IPS-20b (cell line): ENCODE measurements around the gene ME1.
"Not testable (repeated sequence)": the region's sequence is repeated elsewhere in the genome, so short reads cannot be mapped to it uniquely, and the experiment has no call there.

Source experiments
- H3K27ac ChIP-seq: one replicate; pipeline ENCODE4 v1.5.1; 2013; ENCODE audit warnings: low read length
- H3K27me3 ChIP-seq: 2 replicates; pipeline ENCODE4 v1.6.1; 2013; ENCODE audit warnings: mild to moderate bottlenecking, low read length, inconsistent platforms; ENCODE audit not compliant: insufficient read depth
- H3K36me3 ChIP-seq: 2 replicates; pipeline ENCODE4 v1.6.1; 2013; ENCODE audit warnings: low read depth, mild to moderate bottlenecking, inconsistent platforms, low read length, moderate library complexity; ENCODE audit not compliant: insufficient read depth
- H3K4me1 ChIP-seq: 2 replicates; pipeline ENCODE4 v1.6.1; 2013; ENCODE audit warnings: mild to moderate bottlenecking, control low read depth, inconsistent platforms, low read length, moderate library complexity; ENCODE audit not compliant: insufficient read depth
- H3K4me3 ChIP-seq: 2 replicates; pipeline ENCODE4 v1.5.1; 2013; ENCODE audit warnings: mild to moderate bottlenecking, low read length, inconsistent platforms
- H3K9ac ChIP-seq: 2 replicates; pipeline ENCODE4 v1.6.1; 2013; ENCODE audit warnings: low read depth, mild to moderate bottlenecking, inconsistent platforms, low read length, moderate library complexity
- H3K9me3 ChIP-seq: 2 replicates; pipeline ENCODE4 v1.6.1; 2013; ENCODE audit warnings: mild to moderate bottlenecking, low read depth, low read length, inconsistent platforms; ENCODE audit not compliant: insufficient read depth

ME1 gene

DNA sequence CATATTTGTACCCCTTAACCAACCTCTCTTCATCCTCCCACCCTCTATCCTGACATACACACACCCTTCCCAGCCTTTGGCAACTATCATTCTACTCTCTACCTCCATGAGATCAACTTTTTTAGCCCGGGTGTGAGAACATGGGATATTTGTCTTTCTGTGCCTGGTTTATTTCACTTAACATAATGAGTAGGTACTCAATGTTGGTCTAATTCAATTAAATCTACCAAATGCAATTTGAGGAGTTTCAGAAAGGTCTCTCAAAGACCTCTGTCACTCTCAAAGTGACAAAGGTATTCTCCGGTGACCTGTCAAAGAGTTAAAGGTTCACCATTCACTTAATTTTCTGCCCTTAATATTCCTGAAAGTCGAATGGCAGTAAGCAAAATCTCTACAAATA lies 87.7 kb downstream of the ME1 start:
- H3K27ac ChIP-seq = no peak overlapping the region
- no peak overlapping the region for H3K9ac ChIP-seq
- no peaks in the 10 kb centered on the region; the same call in 1 of the 2 replicates for H3K9me3 ChIP-seq
- no peak overlapping the region for H3K4me3 ChIP-seq
- H3K36me3 ChIP-seq = no peaks in the 10 kb centered on the region
- no peaks in the 10 kb centered on the region for H3K27me3 ChIP-seq
- no peaks in the 10 kb centered on the region for H3K4me1 ChIP-seq

DNA sequence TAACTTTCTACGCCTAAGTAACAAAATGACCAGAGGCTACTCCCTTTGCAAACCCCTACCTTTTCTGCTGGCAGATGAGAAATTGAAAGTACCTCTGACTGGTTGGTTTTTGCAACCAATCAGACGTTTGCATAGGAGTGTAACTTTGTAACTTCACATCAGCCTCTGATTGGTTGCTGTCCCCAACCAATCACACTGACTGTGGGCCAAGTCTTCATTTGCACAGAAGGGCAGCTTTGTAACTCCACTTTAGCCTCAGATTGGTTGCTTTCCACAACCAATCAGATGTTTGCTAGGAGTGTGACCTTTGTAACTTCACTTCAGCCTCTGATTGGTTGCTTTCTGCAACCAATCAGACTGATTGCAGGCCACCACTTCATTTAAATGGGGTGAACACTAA lies 89.1 kb downstream of the ME1 start:
- Histone ChIP-seq H3K4me1 (no peaks in the 10 kb centered on the region), H3K27ac (no peak overlapping the region), H3K36me3 (no peaks in the 10 kb centered on the region), H3K9me3 (no peaks in the 10 kb centered on the region; the same call in 1 of the 2 replicates), H3K4me3 (no peak overlapping the region), H3K9ac (no peak overlapping the region), H3K27me3 (no peaks in the 10 kb centered on the region)

- not testable (repeated sequence) for H3K27ac ChIP-seq, H3K9me3 ChIP-seq, H3K36me3 ChIP-seq, H3K4me3 ChIP-seq, H3K9ac ChIP-seq, H3K4me1 ChIP-seq, H3K27me3 ChIP-seq
Observed at GRCh38 chr6:83333916-83334315, 96.9 kb downstream of the ME1 start.

GRCh38 chr6:83333500-83333899 lies 97.4 kb downstream of the ME1 start:
- H3K27me3 ChIP-seq = no peaks in the 10 kb centered on the region
- H3K36me3 ChIP-seq = no peaks in the 10 kb centered on the region
- no peaks in the 10 kb centered on the region for H3K9me3 ChIP-seq
- no peak overlapping the region for H3K27ac ChIP-seq
- no peak overlapping the region for H3K9ac ChIP-seq
- no peak overlapping the region for H3K4me3 ChIP-seq
- no peaks in the 10 kb centered on the region for H3K4me1 ChIP-seq

- no peak overlapping the region for H3K4me3 ChIP-seq
- H3K9ac ChIP-seq = no peak overlapping the region
- H3K4me1 ChIP-seq = no peaks in the 10 kb centered on the region
- H3K36me3 ChIP-seq = no peaks in the 10 kb centered on the region
- H3K27me3 ChIP-seq = no peaks in the 10 kb centered on the region
- H3K27ac ChIP-seq = no peak overlapping the region
- no peaks in the 10 kb centered on the region for H3K9me3 ChIP-seq
Observed at GRCh38 chr6:83314693-83315092, 116.2 kb downstream of the ME1 start.

DNA sequence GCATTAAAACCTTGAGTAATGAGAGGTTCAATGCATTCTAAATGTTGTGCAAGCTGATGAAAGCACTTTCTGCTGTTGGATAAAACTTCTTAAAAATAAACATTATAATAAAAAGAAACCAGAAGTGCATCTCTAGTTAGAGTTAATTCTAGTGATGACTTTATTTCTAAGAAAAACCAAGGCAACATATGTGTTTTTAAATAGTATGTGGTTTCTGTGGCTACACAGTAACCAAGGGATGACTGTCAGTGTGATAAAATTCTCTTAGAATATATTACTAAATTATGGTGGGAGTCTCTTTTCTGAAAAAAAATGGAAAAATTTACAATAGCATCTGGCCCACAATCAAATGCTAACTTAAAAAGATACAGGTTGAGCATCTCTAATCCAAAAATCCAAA lies 117.0 kb downstream of the ME1 start:
- H3K9me3 ChIP-seq = no peaks in the 10 kb centered on the region

DNA sequence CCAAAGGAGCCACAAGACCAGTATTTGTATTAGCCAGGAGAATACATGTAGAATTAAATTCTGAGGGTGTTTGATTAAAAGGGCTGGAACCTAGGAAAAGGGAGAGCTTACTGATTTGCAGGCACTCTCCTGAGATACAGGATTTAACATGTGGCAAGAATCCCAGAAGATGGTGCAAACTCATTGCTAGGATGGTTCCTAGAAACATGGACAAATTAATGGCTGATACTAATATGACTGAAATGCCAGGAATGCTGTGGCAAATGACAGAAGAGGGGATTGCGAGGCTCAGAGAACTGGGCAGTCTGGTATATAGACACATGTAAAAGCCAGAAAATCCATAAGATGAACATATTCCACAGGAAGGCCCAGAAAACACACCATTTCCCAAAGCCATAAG lies 119.6 kb downstream of the ME1 start:
- no peaks in the 10 kb centered on the region for H3K36me3 ChIP-seq
- no peak overlapping the region for H3K27ac ChIP-seq
- H3K9me3 ChIP-seq = no peaks in the 10 kb centered on the region
- H3K4me3 ChIP-seq = no peak overlapping the region
- no peak overlapping the region for H3K9ac ChIP-seq
- no peaks in the 10 kb centered on the region for H3K27me3 ChIP-seq
- no peaks in the 10 kb centered on the region for H3K4me1 ChIP-seq

More for the DNA sequence above, 117.0 kb downstream of the ME1 start:
- Histone ChIP-seq H3K9ac (no peak overlapping the region), H3K4me1 (no peaks in the 10 kb centered on the region), H3K4me3 (no peak overlapping the region), H3K27ac (no peak overlapping the region), H3K36me3 (no peaks in the 10 kb centered on the region), H3K27me3 (no peaks in the 10 kb centered on the region)

DNA sequence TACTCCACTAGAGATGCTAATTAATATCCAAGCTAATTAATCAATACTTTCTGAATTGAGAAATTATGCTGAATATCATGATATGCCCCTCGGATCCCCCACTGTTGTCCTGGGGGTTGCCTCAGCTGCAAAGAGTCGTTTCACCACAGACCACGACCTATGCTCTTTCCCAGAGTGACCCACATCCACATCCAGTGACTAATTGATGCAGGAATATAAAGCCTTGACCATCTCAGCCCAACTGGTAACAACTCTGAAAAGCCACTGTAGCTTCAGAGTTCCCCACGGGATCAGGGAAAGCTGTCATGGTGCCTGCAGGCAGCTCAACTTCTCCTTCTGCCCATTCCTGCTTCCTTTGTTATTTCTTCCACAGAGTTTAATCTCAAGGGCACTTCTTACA lies 120.8 kb downstream of the ME1 start:
- H3K4me3 ChIP-seq = no peak overlapping the region
- no peaks in the 10 kb centered on the region for H3K36me3 ChIP-seq
- H3K4me1 ChIP-seq = no peaks in the 10 kb centered on the region
- no peak overlapping the region for H3K27ac ChIP-seq
- H3K27me3 ChIP-seq = no peaks in the 10 kb centered on the region
- H3K9me3 ChIP-seq = no peaks in the 10 kb centered on the region
- no peak overlapping the region for H3K9ac ChIP-seq

GRCh38 chr6:83309344-83309743 lies 121.5 kb downstream of the ME1 start:
- Histone ChIP-seq H3K27ac (no peak overlapping the region), H3K4me1 (no peaks in the 10 kb centered on the region), H3K36me3 (no peaks in the 10 kb centered on the region), H3K9me3 (no peaks in the 10 kb centered on the region), H3K9ac (no peak overlapping the region), H3K4me3 (no peak overlapping the region), H3K27me3 (no peaks in the 10 kb centered on the region)

DNA sequence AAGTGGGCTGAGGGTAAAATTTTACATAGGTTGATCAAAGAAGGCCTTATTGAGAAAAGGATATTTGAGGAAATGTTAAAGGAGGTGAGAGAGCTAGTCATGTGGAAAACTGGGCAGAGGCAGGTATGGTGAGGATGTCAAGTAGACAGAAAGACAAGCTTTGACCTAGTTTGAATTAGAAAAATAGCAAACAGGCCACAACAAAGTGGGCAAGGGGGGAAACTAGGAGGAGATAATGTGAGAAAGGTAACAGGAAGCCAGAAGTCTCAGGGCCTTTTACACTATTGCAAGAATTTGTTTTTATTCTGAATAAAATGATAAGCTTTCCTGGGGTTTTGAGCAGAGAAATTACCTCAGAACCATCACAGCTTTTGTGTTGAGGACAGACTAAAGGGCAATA lies 122.0 kb downstream of the ME1 start:
- no peaks in the 10 kb centered on the region for H3K9me3 ChIP-seq
- no peak overlapping the region for H3K4me3 ChIP-seq
- no peak overlapping the region for H3K27ac ChIP-seq
- H3K4me1 ChIP-seq = no peaks in the 10 kb centered on the region
- no peaks in the 10 kb centered on the region for H3K27me3 ChIP-seq
- no peak overlapping the region for H3K9ac ChIP-seq
- no peaks in the 10 kb centered on the region for H3K36me3 ChIP-seq

GRCh38 chr6:83307849-83308248 lies 123.0 kb downstream of the ME1 start:
- H3K36me3 ChIP-seq = no peaks in the 10 kb centered on the region
- H3K9ac ChIP-seq = no peak overlapping the region
- no peak overlapping the region for H3K27ac ChIP-seq
- H3K27me3 ChIP-seq = no peaks in the 10 kb centered on the region
- H3K4me3 ChIP-seq = no peak overlapping the region
- no peaks in the 10 kb centered on the region for H3K4me1 ChIP-seq
- H3K9me3 ChIP-seq = no peaks in the 10 kb centered on the region

- Histone ChIP-seq H3K4me3 (no peak overlapping the region), H3K27me3 (no peaks in the 10 kb centered on the region), H3K9me3 (no peaks in the 10 kb centered on the region), H3K4me1 (no peaks in the 10 kb centered on the region), H3K27ac (no peak overlapping the region), H3K36me3 (no peaks in the 10 kb centered on the region), H3K9ac (no peak overlapping the region)
Observed at GRCh38 chr6:83303426-83303825, 127.4 kb downstream of the ME1 start.

GRCh38 chr6:83294676-83295075 lies 136.2 kb downstream of the ME1 start:
- H3K4me1 ChIP-seq = no peaks in the 10 kb centered on the region
- no peak overlapping the region for H3K27ac ChIP-seq
- H3K4me3 ChIP-seq = no peak overlapping the region
- no peak overlapping the region for H3K9ac ChIP-seq
- H3K36me3 ChIP-seq = no peaks in the 10 kb centered on the region
- H3K27me3 ChIP-seq = no peaks in the 10 kb centered on the region
- H3K9me3 ChIP-seq = no peaks in the 10 kb centered on the region
